ENCODE results near the gene DCT.

DCT gene

DNA sequence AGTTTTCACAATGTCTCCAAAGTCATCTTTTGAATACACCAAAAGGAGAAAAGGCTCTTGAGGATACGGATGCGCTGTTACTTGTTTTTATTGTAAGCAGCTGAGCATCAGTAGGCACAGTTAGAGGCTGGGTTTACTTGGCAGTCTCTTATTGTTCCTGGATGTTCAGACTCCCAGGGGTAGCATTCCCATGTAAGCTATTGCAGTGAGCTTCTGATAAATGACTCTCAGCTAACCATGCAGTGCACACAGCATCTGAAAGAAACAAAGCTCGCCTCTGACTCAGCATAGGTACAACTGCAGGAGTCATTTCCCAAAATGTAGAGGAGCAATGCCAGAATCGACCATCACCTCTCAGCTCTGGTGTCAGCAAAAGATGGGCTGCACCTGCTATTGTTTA lies 84.8 kb downstream of the DCT start:
- DNase-seq (ENCODE audit: low read depth) = no peak

DNA sequence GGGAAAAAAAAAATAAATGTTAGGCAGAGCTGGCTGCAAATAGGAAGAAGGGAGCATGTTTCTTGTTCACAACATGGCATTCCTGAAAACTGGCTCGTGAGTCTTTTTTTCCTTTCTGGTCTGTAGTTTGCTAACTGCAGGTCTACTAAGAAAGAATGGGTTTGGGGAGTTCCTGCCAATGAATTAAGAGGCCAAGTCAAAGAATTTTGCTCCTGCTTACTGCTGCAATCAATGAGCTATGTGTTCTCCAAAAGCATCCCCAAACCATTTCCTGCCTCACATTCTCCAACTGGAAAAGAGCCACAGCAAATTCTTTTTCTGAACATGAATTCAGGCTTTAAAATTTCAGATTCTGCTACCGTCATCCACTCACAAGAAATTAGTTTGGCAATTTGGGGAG lies 88.6 kb downstream of the DCT start:
- no peak for DNase-seq (ENCODE audit: low read depth)

DNA sequence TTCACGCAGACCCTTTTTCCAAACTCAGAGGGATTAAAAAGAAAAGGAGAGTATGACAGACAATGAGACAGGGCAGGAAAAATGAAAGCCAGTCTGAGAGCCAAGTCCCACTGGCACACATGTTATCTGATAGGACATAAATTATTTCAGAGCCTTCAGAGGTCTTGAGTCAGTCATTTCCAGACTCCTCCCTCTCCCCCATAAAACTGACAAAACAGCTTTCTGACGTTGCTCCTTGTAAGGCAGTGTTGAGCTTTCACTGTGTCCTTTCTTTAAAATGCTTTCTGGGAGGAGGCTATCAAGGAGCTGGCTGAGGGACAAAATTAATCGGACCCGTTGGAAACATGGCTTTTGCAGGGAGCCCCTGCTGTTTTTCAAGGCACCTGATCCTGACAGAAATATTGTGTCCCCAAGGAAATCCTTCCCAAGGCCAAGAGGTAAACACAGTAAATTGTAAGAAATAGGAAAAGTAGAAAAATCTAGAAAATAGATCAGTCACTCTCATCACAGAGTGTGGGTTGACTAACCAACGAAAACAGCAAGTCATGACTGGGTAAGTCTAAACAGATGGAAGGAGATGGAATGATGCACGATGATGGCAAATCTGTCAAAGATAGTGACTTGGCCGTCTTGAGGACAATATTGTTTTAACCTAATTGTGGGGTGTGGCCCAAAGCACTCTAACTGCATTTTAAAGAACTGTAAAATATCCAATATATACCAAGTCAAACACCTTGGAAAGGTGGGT lies 89.7 kb downstream of the DCT start:
- no peak for DNase-seq (ENCODE audit: low read depth)

DNA sequence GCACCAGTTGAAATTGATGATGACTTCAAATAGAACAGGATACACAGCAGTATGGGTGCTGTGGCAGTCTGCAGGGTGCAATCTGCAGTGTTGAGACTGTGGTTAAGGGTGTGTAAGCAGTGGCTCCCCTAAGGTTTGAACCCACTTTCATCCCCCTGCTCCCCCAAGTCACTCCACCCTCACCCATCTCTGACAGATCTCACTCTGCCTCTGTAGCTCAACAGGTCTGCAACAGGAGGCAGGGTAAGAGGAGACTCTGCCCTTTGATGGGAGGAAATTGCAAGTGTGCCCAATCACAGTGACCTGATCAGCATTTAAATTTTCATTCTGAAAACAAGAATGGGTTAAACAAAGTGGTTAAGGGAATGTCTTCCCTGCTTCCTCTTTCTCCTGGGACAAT lies 92.4 kb downstream of the DCT start:
- DNase-seq (ENCODE audit: low read depth) = no peak
